H1 (cell line): ENCODE measurements around the gene TRIM7.
"Not testable (repeated sequence)": the region's sequence is repeated elsewhere in the genome, so short reads cannot be mapped to it uniquely, and the experiment has no call there.

Source experiments
- CHD1 ChIP-seq: IDR thresholded peaks from 2 replicates; pipeline ENCODE4 v1.6.1; 2012; ENCODE audit warnings: low read depth, low read length, improper control_type of control experiment
- CHD2 ChIP-seq: IDR thresholded peaks from 2 replicates; pipeline ENCODE4 v1.6.1; 2012; ENCODE audit warnings: low read length, improper control_type of control experiment
- CTCF ChIP-seq, 3 experiments: IDR thresholded peaks; 1 replicate in 2 of 3; 2 replicates in 1 of 3; pipeline versions ENCODE4 v1.5.1 to v1.6.1; 2011; ENCODE audit warnings: low read length in 3 of 3, mild to moderate bottlenecking in 3 of 3, inconsistent platforms in 2 of 3, low read depth in 1 of 3, moderate library complexity in 1 of 3; ENCODE audit not compliant: insufficient read depth in 1 of 3; ENCODE audit errors: control extremely low read depth in 1 of 3
- EP300 ChIP-seq, 2 experiments: IDR thresholded peaks; 1 replicate in 1 of 2; 2 replicates in 1 of 2; pipeline ENCODE4 v1.6.1; 2011 to 2012; ENCODE audit warnings: low read depth in 2 of 2, low read length in 2 of 2, mild to moderate bottlenecking in 2 of 2, borderline replicate concordance in 1 of 2, inconsistent platforms in 1 of 2, moderate library complexity in 1 of 2
- HDAC2 ChIP-seq, 2 experiments: fragments of 300-600 bp in 1 of 2; sonication (generic) in 1 of 2; IDR thresholded peaks; 2 replicates each; pipeline ENCODE4 v1.6.1; 2011 to 2012; ENCODE audit warnings: low read depth in 2 of 2, low read length in 2 of 2, mild to moderate bottlenecking in 2 of 2, moderate library complexity in 2 of 2, borderline replicate concordance in 1 of 2, inconsistent platforms in 1 of 2
- POLR2A ChIP-seq, 2 experiments: IDR thresholded peaks; 1 replicate in 1 of 2; 2 replicates in 1 of 2; pipeline ENCODE4 v1.6.1; 2011; ENCODE audit warnings: low read depth in 2 of 2, low read length in 2 of 2, mild to moderate bottlenecking in 2 of 2; ENCODE audit errors: control extremely low read depth in 1 of 2
- POLR2AphosphoS5 ChIP-seq: IDR thresholded peaks from 2 replicates; pipeline ENCODE4 v1.6.1; 2011; ENCODE audit warnings: low read depth, low read length
- SIN3A ChIP-seq, 2 experiments: IDR thresholded peaks in 1 of 2; conservative IDR thresholded peaks in 1 of 2; 2 replicates each; pipeline ENCODE4 v1.6.1; 2011 to 2012; ENCODE audit warnings: low read length in 2 of 2, improper control_type of control experiment in 1 of 2, low read depth in 1 of 2, mild to moderate bottlenecking in 1 of 2
- SP1 ChIP-seq: IDR thresholded peaks from 2 replicates; pipeline ENCODE4 v1.6.1; 2011; ENCODE audit warnings: low read depth, low read length
- TCF12 ChIP-seq: IDR thresholded peaks from 2 replicates; pipeline ENCODE4 v1.6.1; 2011; ENCODE audit warnings: low read depth, mild to moderate bottlenecking, low read length
- YY1 ChIP-seq: IDR thresholded peaks from 2 replicates; pipeline ENCODE4 v1.6.1; 2011; ENCODE audit warnings: low read depth, mild to moderate bottlenecking, low read length

- TF ChIP-seq POLR2AphosphoS5; CTCF (IDR thresholded peaks at IDR 0.05; ENCODE audit: control extremely low read depth in 1 of 3, insufficient read depth in 1 of 3, low read depth in 1 of 3, low read length in 3 of 3); HDAC2 (IDR thresholded peaks at IDR 0.05; ENCODE audit: borderline replicate concordance in 1 of 2, low read depth in 2 of 2, low read length in 2 of 2); CHD2; POLR2A (IDR thresholded peaks at IDR 0.05; ENCODE audit: control extremely low read depth in 1 of 2, low read depth in 2 of 2, low read length in 2 of 2); TCF12; CHD1; EP300 (IDR thresholded peaks at IDR 0.05; ENCODE audit: borderline replicate concordance in 1 of 2, low read depth in 2 of 2, low read length in 2 of 2); SP1; YY1: not testable (repeated sequence)
- peak in 1 of 2 experiments; percentile 43; a peak in 2 of 4 replicates for TF ChIP-seq SIN3A (conservative IDR thresholded peaks at IDR 0.05 in 1 of 2, IDR thresholded peaks at IDR 0.05 in 1 of 2; ENCODE audit: low read depth in 1 of 2, low read length in 2 of 2)
Measured at GRCh38 chr5:181169459-181170236, 35.3 kb downstream of the TRIM7 start.
